HG03442 (cell line): ENCODE measurements around the gene OR5D13.

Experiments
- ATAC-seq: cut with Tn5 transposase; IDR thresholded peaks from one replicate; pipeline ENCODE4 v1.9.1; 2021; ENCODE audit warnings: mild to moderate bottlenecking, moderate library complexity; ENCODE audit not compliant: unreplicated experiment

Gene OR5D13

GRCh38 chr11:55773138-55773537, at the start of gene OR5D13:
Gene OR5D13, plus strand, starts transcription at chr11:55773438. Its CDS starts 0 bp downstream, at chr11:55773438.
- ATAC-seq: no peak

- no peak for ATAC-seq
Measured at GRCh38 chr11:55726715-55727324, 46.4 kb upstream of the OR5D13 start.

- no peak for ATAC-seq
Measured at GRCh38 chr11:55732936-55733335, 40.3 kb upstream of the OR5D13 start.

- ATAC-seq: no peak
Measured at GRCh38 chr11:55791606-55792005, 18.4 kb downstream of the OR5D13 start.

- no peak for ATAC-seq
Measured at GRCh38 chr11:55793321-55793720, 20.1 kb downstream of the OR5D13 start.

GRCh38 chr11:55795256-55795655, 22.0 kb downstream of the OR5D13 start, which contains the start of gene OR5D14:
Gene OR5D14, plus strand, starts transcription at chr11:55795556. Its CDS starts 0 bp downstream, at chr11:55795556.
- ATAC-seq: no peak

- ATAC-seq: no peak
Measured at GRCh38 chr11:55806248-55806647, 33.0 kb downstream of the OR5D13 start.

GRCh38 chr11:55811067-55811466, 37.8 kb downstream of the OR5D13 start, which contains the start of gene OR5L1:
Gene OR5L1, plus strand, starts transcription at chr11:55811367. Its CDS starts 100 bp downstream, at chr11:55811467.
- no peak for ATAC-seq

GRCh38 chr11:55819330-55819729, 46.1 kb downstream of the OR5D13 start, which contains the start of gene OR5D18:
Gene OR5D18, plus strand, starts transcription at chr11:55819630. Its CDS starts 0 bp downstream, at chr11:55819630.
- no peak for ATAC-seq
